ENCODE results near the gene GRID2.

DNA sequence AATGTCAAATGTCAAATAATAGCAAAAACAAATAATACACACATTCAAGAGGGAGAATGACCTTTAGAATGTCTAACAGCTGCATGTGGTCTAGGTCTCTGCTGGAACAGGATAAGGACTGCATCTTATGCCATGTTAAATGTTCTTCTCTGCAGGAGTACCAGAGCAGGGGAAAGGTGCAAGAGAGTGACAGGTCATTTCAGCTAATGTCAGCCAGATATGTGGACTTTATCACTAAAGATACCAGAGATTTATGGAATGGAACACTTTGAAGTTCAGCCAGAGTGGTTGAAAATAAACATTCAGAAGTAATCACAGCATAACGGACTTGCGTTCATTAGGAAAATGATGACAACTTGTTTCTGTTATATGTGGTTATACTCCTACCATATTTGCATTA, 24.3 kb downstream of the GRID2 start:
- TF ChIP-seq, protein P1, sequence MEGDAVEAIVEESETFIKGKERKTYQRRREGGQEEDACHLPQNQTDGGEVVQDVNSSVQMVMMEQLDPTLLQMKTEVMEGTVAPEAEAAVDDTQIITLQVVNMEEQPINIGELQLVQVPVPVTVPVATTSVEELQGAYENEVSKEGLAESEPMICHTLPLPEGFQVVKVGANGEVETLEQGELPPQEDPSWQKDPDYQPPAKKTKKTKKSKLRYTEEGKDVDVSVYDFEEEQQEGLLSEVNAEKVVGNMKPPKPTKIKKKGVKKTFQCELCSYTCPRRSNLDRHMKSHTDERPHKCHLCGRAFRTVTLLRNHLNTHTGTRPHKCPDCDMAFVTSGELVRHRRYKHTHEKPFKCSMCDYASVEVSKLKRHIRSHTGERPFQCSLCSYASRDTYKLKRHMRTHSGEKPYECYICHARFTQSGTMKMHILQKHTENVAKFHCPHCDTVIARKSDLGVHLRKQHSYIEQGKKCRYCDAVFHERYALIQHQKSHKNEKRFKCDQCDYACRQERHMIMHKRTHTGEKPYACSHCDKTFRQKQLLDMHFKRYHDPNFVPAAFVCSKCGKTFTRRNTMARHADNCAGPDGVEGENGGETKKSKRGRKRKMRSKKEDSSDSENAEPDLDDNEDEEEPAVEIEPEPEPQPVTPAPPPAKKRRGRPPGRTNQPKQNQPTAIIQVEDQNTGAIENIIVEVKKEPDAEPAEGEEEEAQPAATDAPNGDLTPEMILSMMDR (IDR thresholded peaks at IDR 0.05; ENCODE audit: low read length) = no peak
- no peak for TF ChIP-seq EZH2phosphoT487 (IDR thresholded peaks at IDR 0.05; ENCODE audit: low read length)

Data from MM.1S (cell line).